IPS DF 6.9 (cell line): ENCODE data around the gene JAML.

Experiments used
- DNase-seq: peaks from one replicate; pipeline ENCODE4 v3.0.0-alpha.2; 2013; ENCODE audit warnings: low read depth, low spot score
- H3K27ac ChIP-seq: one replicate; pipeline ENCODE4 v1.5.1; 2013; ENCODE audit warnings: low read length, control low read depth
- H3K27me3 ChIP-seq: 2 replicates; pipeline ENCODE4 v1.6.1; 2013; ENCODE audit warnings: mild to moderate bottlenecking, low read length; ENCODE audit not compliant: control insufficient read depth, insufficient read depth
- H3K36me3 ChIP-seq: 2 replicates; pipeline ENCODE4 v1.6.1; 2013; ENCODE audit warnings: low read length; ENCODE audit not compliant: control insufficient read depth, insufficient read depth
- H3K4me1 ChIP-seq: 2 replicates; pipeline ENCODE4 v1.6.1; 2013; ENCODE audit warnings: low read length; ENCODE audit not compliant: control insufficient read depth, insufficient read depth
- H3K4me3 ChIP-seq: 2 replicates; pipeline ENCODE4 v1.5.1; 2013; ENCODE audit warnings: mild to moderate bottlenecking, low read length
- H3K9me3 ChIP-seq: 2 replicates; pipeline ENCODE4 v1.6.1; 2013; ENCODE audit warnings: low read length, inconsistent platforms; ENCODE audit not compliant: control insufficient read depth, insufficient read depth
- WGBS: extraction: QIAGEN DNeasy Blood & Tissue Kit; methylation state at CpG from one replicate; pipeline ENCODE4 v1.1.7; 2013; ENCODE audit warnings: mixed read lengths, missing lambda C conversion rate; ENCODE audit not compliant: insufficient read length, insufficient coverage; 5-methylcytosine and 5-hydroxymethylcytosine counted together

JAML gene

DNA sequence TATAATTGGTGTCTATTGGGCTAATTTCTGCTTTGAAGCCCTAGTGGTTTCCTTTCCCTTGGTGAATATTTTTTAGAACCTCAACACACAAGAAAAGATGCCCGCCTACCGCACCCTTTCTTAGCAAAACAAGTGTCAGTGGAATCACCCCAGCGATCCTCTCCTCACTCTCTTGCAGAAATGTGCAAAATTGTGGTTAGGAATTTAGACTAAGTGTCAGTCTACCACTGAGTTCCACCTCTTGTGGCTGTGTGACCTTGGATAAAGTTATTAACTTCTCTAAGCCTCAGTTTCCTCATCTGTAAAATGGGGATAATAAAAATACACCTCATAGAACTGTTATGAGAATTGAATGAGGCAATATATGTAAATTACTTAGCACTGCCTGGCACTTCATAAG, 5.3 kb upstream of the JAML start:
- H3K9me3 ChIP-seq = no peaks in the 10 kb centered on the region
- no CpG with 5 or more reads among the region's 3 CpGs for WGBS
- no peaks in the 10 kb centered on the region for H3K27me3 ChIP-seq
- no peak for DNase-seq
- H3K4me3 ChIP-seq = no peak overlapping the region
- H3K4me1 ChIP-seq = no peaks in the 10 kb centered on the region
- H3K27ac ChIP-seq = no peak overlapping the region
- H3K36me3 ChIP-seq = no peaks in the 10 kb centered on the region

DNA sequence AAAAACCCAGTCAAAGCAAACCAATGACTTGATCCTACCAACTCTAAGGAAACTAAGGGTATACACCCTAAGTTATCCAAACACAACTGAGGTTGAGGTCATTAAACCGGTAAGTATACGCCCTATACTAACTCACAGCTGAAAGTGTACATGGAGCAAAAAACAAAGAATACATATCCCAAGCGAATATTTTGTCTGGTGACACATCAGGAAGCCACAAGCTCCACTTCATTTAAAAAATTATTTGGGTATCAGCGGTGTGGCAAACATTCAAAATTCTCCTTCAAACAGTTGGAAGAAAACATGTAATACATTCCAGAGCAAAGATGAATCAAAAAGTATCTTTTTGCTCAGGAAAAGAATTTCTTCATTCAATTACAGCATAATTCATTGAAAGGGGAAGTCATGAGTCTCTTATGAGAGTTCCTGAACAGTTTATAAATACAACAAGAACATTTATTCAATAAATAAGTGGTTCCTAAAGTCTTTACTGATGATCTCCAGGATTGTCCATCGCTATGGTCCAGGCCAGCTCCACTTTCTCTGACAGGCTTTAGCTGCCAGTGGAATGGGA, 4.5 kb upstream of the JAML start:
- no peaks in the 10 kb centered on the region for H3K4me1 ChIP-seq
- DNase-seq = no peak
- WGBS = no CpG with 5 or more reads among the region's 5 CpGs
- no peak overlapping the region for H3K4me3 ChIP-seq
- H3K27ac ChIP-seq = no peak overlapping the region
- H3K27me3 ChIP-seq = no peaks in the 10 kb centered on the region
- H3K9me3 ChIP-seq = no peaks in the 10 kb centered on the region
- H3K36me3 ChIP-seq = no peaks in the 10 kb centered on the region

DNA sequence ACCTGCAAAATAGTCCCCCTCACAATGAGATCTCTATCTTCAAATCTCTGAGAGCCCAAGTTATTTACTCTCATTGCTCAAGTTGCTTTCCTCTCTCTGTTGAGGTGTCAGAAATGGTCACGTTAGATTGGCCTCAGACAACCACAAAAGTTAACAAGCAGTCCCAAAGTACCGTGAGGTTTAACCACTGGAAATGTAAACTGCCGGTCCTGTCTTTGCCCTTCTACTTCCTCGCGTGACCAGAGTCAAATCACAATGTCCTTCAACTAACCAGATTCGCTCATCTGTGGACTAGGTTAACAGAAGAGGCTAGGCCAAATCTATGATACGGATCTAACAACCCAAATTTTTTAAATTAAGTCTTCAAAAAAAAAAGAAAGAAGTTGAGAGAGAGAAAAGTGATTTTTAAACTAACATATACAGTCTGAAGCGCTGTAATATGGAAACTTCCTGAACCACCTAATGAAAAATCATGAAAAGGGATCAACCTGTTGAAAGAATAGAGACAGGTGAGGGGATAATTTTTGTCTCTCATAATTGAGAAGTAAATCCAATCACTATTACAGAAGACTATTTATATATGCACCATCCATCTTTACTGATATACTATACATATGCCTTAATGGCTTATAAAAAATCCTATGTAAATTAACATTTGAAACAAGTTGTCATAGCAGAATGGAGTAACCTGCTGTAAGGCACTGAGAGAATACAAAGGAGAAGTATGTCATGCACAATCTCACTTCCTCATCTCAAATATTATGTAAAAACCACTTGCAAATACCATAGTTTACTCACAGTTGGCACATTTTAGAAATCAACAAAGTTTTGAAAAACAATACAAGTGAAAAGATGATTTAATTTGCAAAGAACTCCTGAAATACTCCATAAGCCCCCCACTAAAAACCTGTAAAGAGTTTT, 3.3 kb upstream of the JAML start:
- no peak for DNase-seq
- Histone ChIP-seq H3K4me1 (no peaks in the 10 kb centered on the region), H3K27me3 (no peaks in the 10 kb centered on the region), H3K27ac (no peak overlapping the region), H3K9me3 (no peaks in the 10 kb centered on the region), H3K4me3 (no peak overlapping the region), H3K36me3 (no peaks in the 10 kb centered on the region)
- WGBS = no CpG with 5 or more reads among the region's 8 CpGs

DNA sequence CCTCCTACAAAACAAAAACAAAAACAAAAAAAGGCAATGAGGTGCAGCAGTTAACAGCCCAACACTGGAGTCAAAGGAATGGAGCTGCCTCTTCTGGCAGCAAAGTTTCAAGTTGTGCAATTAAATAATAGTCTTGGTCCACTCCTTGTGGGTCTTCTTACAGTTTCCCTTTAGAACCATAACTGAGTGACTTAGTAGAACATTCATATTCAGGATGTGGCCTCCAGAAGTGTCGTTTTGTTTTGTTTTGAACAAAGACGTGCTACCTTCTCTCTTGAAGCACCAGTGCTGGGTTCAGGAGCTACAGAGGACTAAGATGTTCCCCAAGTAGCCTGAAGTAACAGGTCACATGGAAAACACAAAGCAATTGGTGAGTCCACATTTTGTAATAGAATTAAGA, 2.0 kb upstream of the JAML start:
- no peaks in the 10 kb centered on the region for H3K4me1 ChIP-seq
- DNase-seq = no peak
- H3K4me3 ChIP-seq = no peak overlapping the region
- no peaks in the 10 kb centered on the region for H3K27me3 ChIP-seq
- no peaks in the 10 kb centered on the region for H3K9me3 ChIP-seq
- no CpG with 5 or more reads among the region's 2 CpGs for WGBS
- H3K27ac ChIP-seq = no peak overlapping the region
- H3K36me3 ChIP-seq = no peaks in the 10 kb centered on the region

DNA sequence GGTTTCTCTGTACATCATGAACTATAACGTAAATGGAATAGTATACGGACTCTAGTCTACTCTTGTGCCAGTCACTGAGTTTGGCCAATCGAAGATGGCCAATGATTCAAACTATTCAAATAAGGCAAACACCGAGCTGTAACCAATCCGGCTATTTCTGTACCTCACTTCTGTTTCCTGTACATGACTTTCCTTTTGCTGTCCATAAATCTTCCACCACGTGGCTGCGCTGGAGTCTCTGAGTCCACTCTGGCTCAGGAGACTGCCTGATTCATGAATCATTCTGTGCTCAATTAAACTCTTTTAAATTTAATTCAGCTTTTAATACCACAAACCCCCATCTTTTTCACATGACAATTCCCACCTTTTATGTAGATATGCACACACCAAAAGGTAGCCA, 1.5 kb upstream of the JAML start:
- H3K9me3 ChIP-seq = no peaks in the 10 kb centered on the region
- H3K27ac ChIP-seq = no peak overlapping the region
- WGBS = no CpG with 5 or more reads among the region's 7 CpGs
- H3K4me3 ChIP-seq = no peak overlapping the region
- no peaks in the 10 kb centered on the region for H3K27me3 ChIP-seq
- no peak for DNase-seq
- no peaks in the 10 kb centered on the region for H3K36me3 ChIP-seq
- H3K4me1 ChIP-seq = no peaks in the 10 kb centered on the region

DNA sequence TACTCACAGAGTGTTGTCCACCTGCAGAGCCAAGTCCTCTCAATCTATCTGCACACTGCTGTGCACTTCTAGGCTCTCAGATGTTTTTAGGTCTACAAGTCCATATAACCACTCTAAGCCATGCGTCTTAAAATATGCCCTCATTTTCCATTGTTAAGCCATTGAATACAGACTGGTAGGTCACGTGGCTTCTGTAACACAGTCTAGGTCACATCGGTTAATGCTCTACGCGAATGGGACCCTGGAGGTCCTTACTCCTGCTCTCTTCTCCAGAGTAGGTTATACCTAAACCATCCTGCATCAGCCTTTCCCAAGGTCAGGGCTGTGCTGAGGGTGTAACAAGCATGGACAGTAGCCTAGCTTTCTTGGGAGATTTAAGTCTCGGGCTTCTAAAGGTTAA, 819 bp downstream of the JAML start:
- no CpG with 5 or more reads among the region's 6 CpGs for WGBS
- Histone ChIP-seq H3K27ac (no peak overlapping the region), H3K36me3 (no peaks in the 10 kb centered on the region), H3K27me3 (no peaks in the 10 kb centered on the region), H3K4me3 (no peak overlapping the region), H3K9me3 (no peaks in the 10 kb centered on the region), H3K4me1 (no peaks in the 10 kb centered on the region)
- no peak for DNase-seq

DNA sequence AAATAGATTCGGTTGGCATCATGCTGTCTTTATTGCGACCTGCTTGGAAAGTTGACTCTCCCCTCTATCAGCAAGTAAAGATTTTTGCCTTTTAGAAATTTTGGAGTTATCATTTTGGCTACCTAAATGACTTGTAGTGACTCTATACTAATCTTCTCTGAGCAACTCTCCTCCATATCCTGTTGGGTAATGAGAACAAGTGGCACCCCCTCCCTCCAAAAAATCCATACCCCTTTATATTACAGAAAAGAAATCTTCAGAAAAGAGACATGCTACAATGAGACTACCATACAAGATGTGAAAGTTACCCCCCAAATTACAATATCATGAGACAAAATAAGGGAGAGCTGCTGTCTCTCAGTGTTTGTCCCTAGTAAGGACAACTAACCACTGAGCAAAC, 1.2 kb downstream of the JAML start:
- Histone ChIP-seq H3K27me3 (no peaks in the 10 kb centered on the region), H3K9me3 (no peaks in the 10 kb centered on the region), H3K4me1 (no peaks in the 10 kb centered on the region), H3K27ac (no peak overlapping the region), H3K4me3 (no peak overlapping the region), H3K36me3 (no peaks in the 10 kb centered on the region)
- no peak for DNase-seq
- no CpG with 5 or more reads among the region's 2 CpGs for WGBS

DNA sequence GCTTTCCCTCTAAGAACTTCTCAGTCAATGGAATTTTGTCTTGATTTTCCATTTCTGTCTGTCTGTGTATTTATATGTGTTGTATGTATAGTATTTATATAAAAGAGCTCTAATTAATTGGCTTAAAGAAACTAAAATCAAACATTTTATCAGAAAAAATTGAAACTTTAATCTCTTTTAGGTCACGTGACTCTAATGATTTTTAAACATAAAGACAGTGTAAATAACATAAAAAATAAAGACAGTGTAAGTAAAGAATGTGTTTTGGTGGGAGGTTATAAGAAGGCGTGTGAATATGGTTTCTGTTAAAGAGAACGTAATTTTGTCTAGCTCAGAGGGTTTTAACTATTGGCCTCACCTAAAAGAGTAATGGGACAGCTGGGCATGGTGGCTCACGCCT, 2.4 kb downstream of the JAML start:
- H3K9me3 ChIP-seq = no peaks in the 10 kb centered on the region
- H3K36me3 ChIP-seq = no peaks in the 10 kb centered on the region
- no peak overlapping the region for H3K4me3 ChIP-seq
- DNase-seq = no peak
- H3K4me1 ChIP-seq = no peaks in the 10 kb centered on the region
- H3K27ac ChIP-seq = no peak overlapping the region
- H3K27me3 ChIP-seq = no peaks in the 10 kb centered on the region
- WGBS = 100% methylated on average over 2 of the region's 4 CpGs

DNA sequence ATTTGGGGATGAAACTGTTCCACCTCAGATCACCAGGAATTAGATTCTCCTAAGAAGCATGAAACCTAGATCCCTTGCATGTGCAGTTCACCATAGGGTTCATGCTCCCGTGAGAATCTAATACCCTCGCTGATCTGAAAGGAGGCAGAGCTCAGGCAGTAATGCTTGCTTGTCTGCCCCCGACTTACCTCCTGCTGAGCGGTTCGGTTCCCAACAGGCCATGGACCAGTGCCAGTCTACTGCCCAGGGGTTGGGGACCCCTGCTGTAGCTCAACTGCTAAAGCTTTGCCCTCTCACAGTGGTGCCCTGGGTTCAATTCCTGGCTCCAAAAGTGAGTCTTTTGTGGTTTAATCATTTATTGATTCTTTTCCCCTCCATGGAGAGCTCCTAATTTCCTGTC, 3.4 kb downstream of the JAML start:
- H3K4me1 ChIP-seq = no peaks in the 10 kb centered on the region
- H3K27ac ChIP-seq = no peak overlapping the region
- no peaks in the 10 kb centered on the region for H3K9me3 ChIP-seq
- no peak for DNase-seq
- H3K4me3 ChIP-seq = no peak overlapping the region
- H3K27me3 ChIP-seq = no peaks in the 10 kb centered on the region
- H3K36me3 ChIP-seq = no peaks in the 10 kb centered on the region
- no CpG with 5 or more reads among the region's 5 CpGs for WGBS

DNA sequence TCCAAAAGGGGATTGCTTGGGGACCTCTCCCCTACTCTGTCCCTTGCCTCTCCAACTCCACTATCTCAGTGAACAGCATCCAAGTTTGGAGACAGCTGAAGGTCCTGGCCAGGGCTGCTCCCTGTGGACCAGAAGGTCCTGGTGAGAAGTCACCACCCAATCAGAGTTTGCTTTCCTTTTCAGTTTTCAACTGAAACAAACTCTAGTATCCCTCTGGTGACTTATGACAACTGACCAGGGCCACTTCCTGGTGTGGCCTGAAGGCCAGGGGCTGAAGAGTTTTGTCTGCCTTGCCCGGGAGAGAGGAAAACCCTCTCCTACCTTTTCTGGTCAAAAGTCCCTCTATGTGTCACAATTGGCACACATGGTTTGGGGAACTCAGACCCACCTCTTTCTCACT, 5.1 kb downstream of the JAML start:
- Histone ChIP-seq H3K27me3 (no peaks in the 10 kb centered on the region), H3K4me1 (no peaks in the 10 kb centered on the region), H3K36me3 (no peaks in the 10 kb centered on the region), H3K27ac (no peak overlapping the region), H3K4me3 (no peak overlapping the region), H3K9me3 (no peaks in the 10 kb centered on the region)
- no peak for DNase-seq
- no CpG with 5 or more reads among the region's 1 CpG for WGBS

DNA sequence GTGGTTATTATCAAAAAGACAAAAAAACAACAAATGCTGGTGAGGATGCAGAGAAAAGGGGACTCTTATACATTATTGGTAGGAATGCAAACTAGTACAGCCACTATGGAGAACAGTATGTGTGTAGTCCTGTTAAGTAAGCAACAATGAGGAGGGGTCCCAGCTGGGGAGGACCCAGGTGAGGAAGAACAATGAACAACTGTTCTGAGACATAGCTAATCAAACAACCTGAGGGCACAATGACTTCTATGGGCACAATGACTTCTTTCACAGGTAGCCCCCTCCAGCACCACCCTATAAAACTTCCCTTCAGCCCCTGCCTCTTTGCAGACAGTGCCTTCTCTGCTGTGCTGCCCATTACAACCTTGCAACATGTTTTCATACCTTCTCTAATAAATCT, 5.6 kb downstream of the JAML start:
- Histone ChIP-seq H3K4me1 (no peaks in the 10 kb centered on the region), H3K36me3 (no peaks in the 10 kb centered on the region), H3K27me3 (no peaks in the 10 kb centered on the region), H3K4me3 (no peak overlapping the region), H3K9me3 (no peaks in the 10 kb centered on the region), H3K27ac (no peak overlapping the region)
- no peak for DNase-seq
